HCT116 (cell line): ENCODE data around the gene MEGF6.

ENCODE experiments used
- EGR1 ChIP-seq: IDR thresholded peaks from 2 replicates; pipeline ENCODE4 v1.6.1; 2012; ENCODE audit warnings: low read depth
- EZH2phosphoT487 ChIP-seq: fragments of 200-600 bp; IDR thresholded peaks from 2 replicates; pipeline ENCODE4 v1.6.1; 2018; ENCODE audit warnings: antibody characterized with exemption, borderline replicate concordance
- POLR2A ChIP-seq: IDR thresholded peaks from 2 replicates; pipeline ENCODE4 v1.7.0; 2011; ENCODE audit warnings: borderline replicate concordance; ENCODE audit not compliant: insufficient read depth, insufficient read length; ENCODE audit errors: extremely low read depth
- POLR2AphosphoS5 ChIP-seq: IDR thresholded peaks from 2 replicates; pipeline ENCODE4 v1.6.1; 2011; ENCODE audit warnings: mild to moderate bottlenecking, low read depth, low read length, moderate library complexity
- SIN3A ChIP-seq: IDR thresholded peaks from 2 replicates; pipeline ENCODE4 v1.6.1; 2012; ENCODE audit warnings: low read depth
- TCF7L2 ChIP-seq: IDR thresholded peaks from 2 replicates; pipeline ENCODE4 v1.7.0; 2011; ENCODE audit warnings: borderline replicate concordance, inconsistent platforms; ENCODE audit not compliant: insufficient read depth, insufficient read length; ENCODE audit errors: extremely low read depth
- ZNF274 ChIP-seq: fragments of 200-500 bp; sonication (Bioruptor generic); IDR thresholded peaks from 2 replicates; pipeline ENCODE4 v1.6.1; 2014; ENCODE audit warnings: mild to moderate bottlenecking, low read depth, low read length, inconsistent platforms
- TF ChIP-seq, protein P1 (sequence below), 3 experiments: fragments of 200-600 bp in 1 of 3; sonication (generic) in 1 of 3; IDR thresholded peaks in 2 of 3; conservative IDR thresholded peaks in 1 of 3; 2 replicates each; pipeline ENCODE4 v1.5.1; 2012 to 2017; ENCODE audit warnings: low read depth in 2 of 3, low read length in 2 of 3, antibody characterized with exemption in 1 of 3, borderline replicate concordance in 1 of 3, control low read depth in 1 of 3, mild to moderate bottlenecking in 1 of 3, mixed read lengths in 1 of 3, mixed run types in 1 of 3, moderate library complexity in 1 of 3; ENCODE audit not compliant: insufficient read depth in 1 of 3
- TF ChIP-seq, protein P2 (sequence below): IDR thresholded peaks from 2 replicates; pipeline ENCODE4 v1.6.1; 2012; ENCODE audit warnings: low read depth

DNA sequence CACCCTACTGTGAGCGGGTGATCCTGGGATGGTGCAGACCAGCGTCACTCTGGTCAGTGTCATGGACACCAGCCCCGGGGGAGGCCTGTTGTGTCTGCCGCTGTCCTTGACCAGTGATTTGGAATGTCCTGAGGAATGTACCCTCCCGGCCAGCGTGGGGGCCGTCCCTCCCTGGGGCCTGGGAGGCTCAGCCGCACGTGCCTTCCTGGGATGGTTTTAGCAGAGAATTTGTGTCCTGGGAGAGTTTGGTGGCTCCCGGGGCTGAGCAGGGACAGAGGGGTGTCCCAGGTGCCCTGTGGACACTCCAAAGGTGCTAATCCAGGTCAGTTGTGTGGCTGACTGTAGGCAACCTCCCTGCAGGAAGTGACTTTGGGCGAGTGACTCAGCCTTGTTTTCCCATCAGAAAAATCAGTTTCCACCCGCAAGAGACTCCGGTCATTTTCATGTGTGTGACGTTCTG is 150.6 kb downstream of the MEGF6 start:
- TF ChIP-seq, protein P1, sequence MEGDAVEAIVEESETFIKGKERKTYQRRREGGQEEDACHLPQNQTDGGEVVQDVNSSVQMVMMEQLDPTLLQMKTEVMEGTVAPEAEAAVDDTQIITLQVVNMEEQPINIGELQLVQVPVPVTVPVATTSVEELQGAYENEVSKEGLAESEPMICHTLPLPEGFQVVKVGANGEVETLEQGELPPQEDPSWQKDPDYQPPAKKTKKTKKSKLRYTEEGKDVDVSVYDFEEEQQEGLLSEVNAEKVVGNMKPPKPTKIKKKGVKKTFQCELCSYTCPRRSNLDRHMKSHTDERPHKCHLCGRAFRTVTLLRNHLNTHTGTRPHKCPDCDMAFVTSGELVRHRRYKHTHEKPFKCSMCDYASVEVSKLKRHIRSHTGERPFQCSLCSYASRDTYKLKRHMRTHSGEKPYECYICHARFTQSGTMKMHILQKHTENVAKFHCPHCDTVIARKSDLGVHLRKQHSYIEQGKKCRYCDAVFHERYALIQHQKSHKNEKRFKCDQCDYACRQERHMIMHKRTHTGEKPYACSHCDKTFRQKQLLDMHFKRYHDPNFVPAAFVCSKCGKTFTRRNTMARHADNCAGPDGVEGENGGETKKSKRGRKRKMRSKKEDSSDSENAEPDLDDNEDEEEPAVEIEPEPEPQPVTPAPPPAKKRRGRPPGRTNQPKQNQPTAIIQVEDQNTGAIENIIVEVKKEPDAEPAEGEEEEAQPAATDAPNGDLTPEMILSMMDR (IDR thresholded peaks at IDR 0.05 in 2 of 3, conservative IDR thresholded peaks at IDR 0.05 in 1 of 3; ENCODE audit: borderline replicate concordance in 1 of 3, insufficient read depth in 1 of 3, low read depth in 2 of 3, low read length in 2 of 3): no peak
- TF ChIP-seq POLR2AphosphoS5 (no peak), EZH2phosphoT487 (no peak), EGR1 (no peak), SIN3A (no peak), TCF7L2 (no peak), ZNF274 (no peak), POLR2A (no peak)
- TF ChIP-seq, protein P2, sequence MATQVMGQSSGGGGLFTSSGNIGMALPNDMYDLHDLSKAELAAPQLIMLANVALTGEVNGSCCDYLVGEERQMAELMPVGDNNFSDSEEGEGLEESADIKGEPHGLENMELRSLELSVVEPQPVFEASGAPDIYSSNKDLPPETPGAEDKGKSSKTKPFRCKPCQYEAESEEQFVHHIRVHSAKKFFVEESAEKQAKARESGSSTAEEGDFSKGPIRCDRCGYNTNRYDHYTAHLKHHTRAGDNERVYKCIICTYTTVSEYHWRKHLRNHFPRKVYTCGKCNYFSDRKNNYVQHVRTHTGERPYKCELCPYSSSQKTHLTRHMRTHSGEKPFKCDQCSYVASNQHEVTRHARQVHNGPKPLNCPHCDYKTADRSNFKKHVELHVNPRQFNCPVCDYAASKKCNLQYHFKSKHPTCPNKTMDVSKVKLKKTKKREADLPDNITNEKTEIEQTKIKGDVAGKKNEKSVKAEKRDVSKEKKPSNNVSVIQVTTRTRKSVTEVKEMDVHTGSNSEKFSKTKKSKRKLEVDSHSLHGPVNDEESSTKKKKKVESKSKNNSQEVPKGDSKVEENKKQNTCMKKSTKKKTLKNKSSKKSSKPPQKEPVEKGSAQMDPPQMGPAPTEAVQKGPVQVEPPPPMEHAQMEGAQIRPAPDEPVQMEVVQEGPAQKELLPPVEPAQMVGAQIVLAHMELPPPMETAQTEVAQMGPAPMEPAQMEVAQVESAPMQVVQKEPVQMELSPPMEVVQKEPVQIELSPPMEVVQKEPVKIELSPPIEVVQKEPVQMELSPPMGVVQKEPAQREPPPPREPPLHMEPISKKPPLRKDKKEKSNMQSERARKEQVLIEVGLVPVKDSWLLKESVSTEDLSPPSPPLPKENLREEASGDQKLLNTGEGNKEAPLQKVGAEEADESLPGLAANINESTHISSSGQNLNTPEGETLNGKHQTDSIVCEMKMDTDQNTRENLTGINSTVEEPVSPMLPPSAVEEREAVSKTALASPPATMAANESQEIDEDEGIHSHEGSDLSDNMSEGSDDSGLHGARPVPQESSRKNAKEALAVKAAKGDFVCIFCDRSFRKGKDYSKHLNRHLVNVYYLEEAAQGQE: no peak
